IPS-11a (cell line): ENCODE results near the gene NTN4.
"Not testable (repeated sequence)": the region's sequence is repeated elsewhere in the genome, so short reads cannot be mapped to it uniquely, and the experiment has no call there.

Source experiments
- H3K4me3 ChIP-seq: one replicate; pipeline ENCODE4 v1.5.1; 2013; ENCODE audit warnings: low read depth, low read length, control low read depth

NTN4 gene

GRCh38 chr12:95756362-95756761 lies 34.2 kb downstream of the NTN4 start:
- no peak overlapping the region for H3K4me3 ChIP-seq

DNA sequence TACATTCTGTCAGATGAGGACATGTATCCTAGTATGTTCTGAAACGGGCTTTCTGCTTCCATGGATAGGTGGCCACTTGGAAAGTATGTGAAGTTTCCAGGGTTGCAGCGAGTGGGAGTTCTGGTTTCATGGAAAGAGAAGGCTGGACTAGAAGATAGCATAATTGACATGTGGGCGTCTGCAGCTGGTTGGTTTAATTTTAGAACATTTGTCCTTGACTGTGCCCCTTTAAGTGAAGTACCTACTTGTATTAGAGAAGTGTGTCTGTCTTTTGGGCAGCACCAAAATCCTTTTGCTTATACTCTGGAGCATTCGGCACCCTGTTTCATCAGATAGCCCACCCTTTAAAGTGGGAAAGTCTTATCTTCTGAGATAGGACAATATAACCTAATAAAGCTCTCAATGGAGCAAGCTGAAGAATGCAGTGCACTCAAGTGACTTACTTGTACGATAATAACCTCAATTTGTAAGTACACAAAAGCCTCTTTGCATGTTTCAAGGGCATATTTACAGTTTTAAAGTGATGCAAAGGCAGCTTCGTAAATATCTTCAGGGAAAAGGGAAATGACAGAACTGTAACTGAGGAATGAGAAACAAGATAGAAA lies 35.2 kb downstream of the NTN4 start:
- no peak overlapping the region for H3K4me3 ChIP-seq

DNA sequence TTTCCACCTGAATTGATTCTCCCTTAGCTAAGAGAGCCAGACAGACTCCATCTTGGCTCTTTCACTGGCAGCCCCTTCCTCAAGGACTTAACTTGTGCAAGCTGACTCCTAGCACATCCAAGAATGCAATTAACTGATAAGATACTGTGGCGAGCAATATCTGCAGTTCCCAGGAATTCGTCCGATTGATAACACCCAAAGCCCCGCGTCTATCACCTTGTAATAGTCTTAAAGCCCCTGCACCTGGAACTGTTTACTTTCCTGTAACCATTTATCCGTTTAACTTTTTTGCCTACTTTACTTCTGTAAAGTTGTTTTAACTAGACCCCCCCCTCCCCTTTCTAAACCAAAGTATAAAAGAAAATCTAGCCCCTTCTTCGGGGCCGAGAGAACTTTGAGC lies 44.5 kb downstream of the NTN4 start:
- not testable (repeated sequence) for H3K4me3 ChIP-seq

- no peak overlapping the region for H3K4me3 ChIP-seq
Observed at GRCh38 chr12:95742586-95742985, 48.0 kb downstream of the NTN4 start.

DNA sequence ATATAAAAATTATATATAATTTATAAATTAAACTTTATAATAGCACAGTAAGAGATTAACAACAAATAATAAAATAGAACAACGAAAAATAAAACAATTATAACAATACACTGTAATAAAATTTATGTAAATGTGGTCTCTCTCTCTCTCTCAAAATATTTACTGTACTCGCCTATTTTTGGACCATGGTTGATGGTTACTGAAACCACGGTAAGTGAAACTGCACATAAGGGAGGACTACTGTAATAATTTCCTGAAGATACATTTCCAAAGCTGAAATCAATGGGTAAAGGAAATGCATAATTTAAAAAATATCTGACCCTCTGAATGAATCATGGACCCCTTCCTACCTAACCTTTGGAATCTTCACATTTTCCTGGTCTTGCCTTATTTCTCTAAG lies 48.9 kb downstream of the NTN4 start:
- H3K4me3 ChIP-seq: no peak overlapping the region

GRCh38 chr12:95740751-95741150 lies 49.8 kb downstream of the NTN4 start:
- H3K4me3 ChIP-seq: no peak overlapping the region

GRCh38 chr12:95739561-95740313 lies 50.8 kb downstream of the NTN4 start:
- no peak overlapping the region for H3K4me3 ChIP-seq

GRCh38 chr12:95738024-95738611 lies 52.4 kb downstream of the NTN4 start:
- no peak overlapping the region for H3K4me3 ChIP-seq

DNA sequence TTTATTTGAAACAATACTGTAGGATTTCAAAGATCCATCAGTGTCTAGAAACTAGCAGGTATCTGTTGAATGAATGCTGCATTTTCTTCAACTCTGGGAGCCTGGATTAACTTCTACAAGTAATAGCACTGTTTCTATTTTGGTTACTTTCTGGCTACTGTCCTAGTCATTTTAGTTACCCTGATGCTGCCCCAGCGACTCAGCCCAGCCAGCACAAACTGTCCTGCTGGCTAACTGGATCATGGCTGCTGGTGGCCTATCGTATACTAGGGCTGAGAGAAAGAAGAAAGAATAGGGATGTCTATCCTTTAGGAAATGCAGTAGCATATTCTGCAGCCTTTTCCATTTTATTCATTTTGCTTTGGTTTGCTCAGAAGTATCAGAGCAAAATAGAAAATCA lies 53.9 kb downstream of the NTN4 start:
- no peak overlapping the region for H3K4me3 ChIP-seq

- H3K4me3 ChIP-seq: not testable (repeated sequence)
Observed at GRCh38 chr12:95735728-95736127, 54.8 kb downstream of the NTN4 start.

- H3K4me3 ChIP-seq: no peak overlapping the region
Observed at GRCh38 chr12:95733141-95733825, 57.3 kb downstream of the NTN4 start.

DNA sequence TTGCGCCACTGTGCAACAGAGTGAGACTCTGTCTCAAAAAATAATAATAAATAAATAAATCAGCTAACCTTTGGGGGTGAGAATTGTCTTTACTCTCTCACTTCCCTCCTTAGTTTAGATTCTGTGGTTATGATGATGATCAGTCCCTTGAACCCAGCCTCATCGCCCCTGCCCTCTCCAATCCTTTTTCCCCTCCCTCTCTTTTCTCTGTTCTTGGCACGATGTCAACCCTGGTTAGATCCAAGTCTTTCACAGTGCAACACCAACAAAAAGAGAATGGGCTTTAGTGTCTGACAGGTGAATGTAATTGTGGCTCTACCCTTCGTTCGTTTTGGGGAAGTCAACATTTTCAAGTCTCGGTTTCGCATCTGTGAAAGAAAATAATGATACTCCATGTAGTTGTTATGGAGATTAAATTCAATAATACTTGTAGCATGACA lies 59.0 kb downstream of the NTN4 start:
- H3K4me3 ChIP-seq: no peak overlapping the region

DNA sequence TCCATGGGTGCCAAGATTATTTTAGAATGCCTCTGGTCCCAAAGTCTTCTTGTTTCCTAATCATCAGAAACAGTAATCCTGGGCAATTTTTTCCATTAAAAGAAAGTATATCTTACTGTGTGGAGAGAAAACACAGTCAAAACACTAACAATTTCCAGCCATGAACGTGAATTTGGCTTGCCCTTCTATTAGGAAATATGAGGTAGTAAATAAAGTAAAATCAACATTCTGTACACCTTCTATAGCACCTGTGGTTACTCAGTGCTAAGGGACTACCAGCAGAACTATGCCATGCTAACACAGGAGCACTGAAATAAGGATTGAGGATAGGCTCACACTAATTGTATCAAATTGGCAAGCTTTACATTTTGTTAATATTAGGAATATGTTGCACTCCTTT lies 60.1 kb downstream of the NTN4 start:
- H3K4me3 ChIP-seq: no peak overlapping the region

DNA sequence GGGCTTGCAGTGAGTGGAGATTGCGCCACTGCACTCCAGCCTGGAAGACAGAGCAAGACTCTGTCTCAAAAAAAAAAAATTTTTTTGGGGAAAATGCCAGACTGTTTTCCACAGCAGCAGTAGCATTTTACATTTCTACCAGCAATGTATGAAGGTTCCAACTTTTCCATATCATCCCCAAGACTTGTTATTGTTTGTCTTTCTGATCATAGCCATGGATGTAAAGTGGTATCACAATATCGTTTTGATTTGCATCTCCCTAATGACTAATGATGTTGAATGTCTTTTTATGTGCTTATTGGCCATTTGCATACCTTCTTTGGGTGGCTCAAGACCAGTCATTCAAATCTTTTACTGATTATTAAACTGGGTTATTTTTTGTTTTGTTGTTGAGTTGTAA lies 63.7 kb downstream of the NTN4 start:
- no peak overlapping the region for H3K4me3 ChIP-seq

GRCh38 chr12:95724767-95725166 lies 65.8 kb downstream of the NTN4 start:
- no peak overlapping the region for H3K4me3 ChIP-seq

GRCh38 chr12:95723693-95724384 lies 66.7 kb downstream of the NTN4 start:
- no peak overlapping the region for H3K4me3 ChIP-seq

DNA sequence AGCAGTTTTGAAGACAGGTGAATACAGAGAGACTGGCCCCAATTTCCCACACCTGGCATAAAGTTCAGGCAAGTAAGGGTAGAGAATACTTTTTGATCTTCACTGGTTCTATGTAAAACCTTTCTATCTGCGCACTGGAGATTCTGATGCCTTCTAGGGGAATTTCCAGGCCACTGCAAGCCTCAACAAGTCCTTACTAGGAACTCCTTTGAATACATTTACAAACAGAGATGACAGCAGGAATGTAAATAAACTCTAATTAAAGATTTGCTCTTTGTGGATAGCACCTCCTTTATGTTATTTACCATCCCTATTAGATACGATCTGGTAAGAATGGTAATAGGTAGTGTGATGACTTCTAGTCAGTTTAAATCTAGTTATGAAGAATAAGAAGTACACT lies 69.2 kb downstream of the NTN4 start:
- H3K4me3 ChIP-seq: no peak overlapping the region

GRCh38 chr12:95720146-95720545 lies 70.4 kb downstream of the NTN4 start:
- H3K4me3 ChIP-seq: no peak overlapping the region

GRCh38 chr12:95718772-95719171 lies 71.8 kb downstream of the NTN4 start:
- H3K4me3 ChIP-seq: no peak overlapping the region

- no peak overlapping the region for H3K4me3 ChIP-seq
Observed at GRCh38 chr12:95718006-95718431, 72.5 kb downstream of the NTN4 start.

- H3K4me3 ChIP-seq: no peak overlapping the region
Observed at GRCh38 chr12:95717316-95717928, 73.1 kb downstream of the NTN4 start.
